ENCODE data around the gene GRIN2A.

Gene GRIN2A

GRCh38 chr16:10191096-10191495, 8.9 kb upstream of the GRIN2A start:
- DNase-seq (ENCODE audit: extremely low spot score) = no peak
- TF ChIP-seq CTCF (IDR thresholded peaks at IDR 0.05; ENCODE audit: control extremely low read depth, extremely low read depth, low read depth, missing control alignments) = no peak
- ChIA-PET CTCF (no interaction called here), POLR2A (no interaction called here)

- TF ChIP-seq CTCF (IDR thresholded peaks at IDR 0.05; ENCODE audit: control extremely low read depth, extremely low read depth, low read depth, missing control alignments) = no peak
- ChIA-PET CTCF (no interaction called here), POLR2A (no interaction called here)
Measured at GRCh38 chr16:10189861-10190390, 7.7 kb upstream of the GRIN2A start.

GRCh38 chr16:10188236-10188635, 6.0 kb upstream of the GRIN2A start:
- TF ChIP-seq CTCF (IDR thresholded peaks at IDR 0.05; ENCODE audit: control extremely low read depth, extremely low read depth, low read depth, missing control alignments) = no peak
- DNase-seq (ENCODE audit: extremely low spot score) = no peak
- CTCF ChIA-PET = interaction anchor here (1.2 kb wide), 2 partner anchors 7 to 1049 kb away, joined by 3 to 4 read pairs; no protein-coding TSS in a partner anchor
- POLR2A ChIA-PET = no interaction called here

More at GRCh38 chr16:10189861-10190390, 7.7 kb upstream of the GRIN2A start:
- no peak for DNase-seq (ENCODE audit: extremely low spot score)

GRCh38 chr16:10181196-10182162, 749 bp downstream of the GRIN2A start:
- ChIA-PET CTCF (interaction anchor here (0.7 to 3.6 kb wide), 21 partner anchors 7 to 1614 kb away, joined by 3 to 21 read pairs (median 4); no protein-coding TSS in a partner anchor), POLR2A (no interaction called here)
- peak; percentile 82 for TF ChIP-seq CTCF (IDR thresholded peaks at IDR 0.05; ENCODE audit: control extremely low read depth, extremely low read depth, low read depth, missing control alignments)
- DNase-seq (ENCODE audit: extremely low spot score) = peak; percentile 85

GRCh38 chr16:10180771-10181163, 1.5 kb downstream of the GRIN2A start:
- CTCF ChIA-PET = interaction anchor here (1.0 to 3.6 kb wide), 16 partner anchors 8 to 1613 kb away, joined by 3 to 21 read pairs (median 4); no protein-coding TSS in a partner anchor

More at GRCh38 chr16:10180771-10181163, 1.5 kb downstream of the GRIN2A start:
- peak; percentile 57 for DNase-seq (ENCODE audit: extremely low spot score)
- POLR2A ChIA-PET = no interaction called here
- TF ChIP-seq CTCF (IDR thresholded peaks at IDR 0.05; ENCODE audit: control extremely low read depth, extremely low read depth, low read depth, missing control alignments) = peak; percentile 40
